NT2/D1 (cell line): ENCODE data around the gene ERC1.

Experiments
- SUZ12 ChIP-seq: IDR thresholded peaks from 2 replicates; pipeline ENCODE4 v1.6.1; 2011; ENCODE audit not compliant: insufficient read length, insufficient read depth; ENCODE audit errors: extremely low read depth
- YY1 ChIP-seq: IDR thresholded peaks from 2 replicates; pipeline ENCODE4 v1.6.1; 2011; ENCODE audit not compliant: insufficient read length, insufficient read depth
- ZNF274 ChIP-seq: IDR thresholded peaks from 2 replicates; pipeline ENCODE4 v1.6.1; 2011; ENCODE audit warnings: mild to moderate bottlenecking, low read depth, low read length

DNA sequence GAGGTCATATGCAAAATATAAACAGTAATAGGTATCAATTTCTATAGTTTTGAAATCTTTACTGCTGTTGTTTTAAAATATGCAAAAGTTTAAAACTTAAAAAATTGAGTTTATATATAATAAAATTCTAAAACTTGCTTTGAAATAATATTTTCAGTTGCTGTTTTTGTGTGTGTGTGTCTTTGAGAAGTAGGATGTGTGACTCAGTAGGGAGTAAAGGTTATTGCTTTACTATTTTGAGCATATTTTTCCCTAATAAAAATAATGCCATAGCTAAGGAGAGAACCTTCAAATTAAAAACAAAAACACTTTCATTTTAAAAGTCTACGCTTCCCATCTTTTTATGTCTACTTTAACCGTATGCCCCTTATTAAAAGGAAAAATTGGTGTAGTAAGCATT, 365.3 kb downstream of the ERC1 start:
- TF ChIP-seq YY1 (no peak), ZNF274 (no peak), SUZ12 (no peak)
